Stimulated activated CD4-positive, alpha-beta T cell treated with anti-CD3 and anti-CD28 coated beads, TNF-alpha, amount 100 ng/mL, for 4 hours (primary cell): ENCODE results near the gene CLASRP.
"Not testable (repeated sequence)": the region's sequence is repeated elsewhere in the genome, so short reads cannot be mapped to it uniquely, and the experiment has no call there.

Experiments used
- DNase-seq, 3 experiments: peaks; one replicate each; pipeline ENCODE4 v3.0.0-alpha.2; 2020; ENCODE audit warnings: low read depth in 3 of 3

Gene CLASRP

DNA sequence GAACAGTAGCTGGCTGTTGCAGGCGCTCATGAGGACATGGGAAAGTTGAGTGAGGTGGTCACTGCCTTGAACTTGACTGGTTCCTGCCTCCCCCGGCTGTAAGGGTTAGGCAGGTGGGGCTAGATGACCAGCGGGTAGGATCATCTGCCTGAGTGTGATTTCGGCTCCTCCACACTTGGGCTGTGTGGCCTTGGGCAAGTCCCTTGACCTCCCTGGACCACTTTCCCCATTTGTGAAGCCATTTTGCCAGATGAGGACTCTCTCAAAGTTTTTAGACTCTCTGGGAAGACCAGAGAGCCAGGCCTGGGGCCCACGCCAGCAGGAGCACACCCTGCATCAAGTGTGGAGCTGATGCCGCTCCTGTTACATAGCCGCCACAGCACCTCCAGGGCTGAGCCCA lies 63.6 kb downstream of the CLASRP start:
- no peak for DNase-seq

DNA sequence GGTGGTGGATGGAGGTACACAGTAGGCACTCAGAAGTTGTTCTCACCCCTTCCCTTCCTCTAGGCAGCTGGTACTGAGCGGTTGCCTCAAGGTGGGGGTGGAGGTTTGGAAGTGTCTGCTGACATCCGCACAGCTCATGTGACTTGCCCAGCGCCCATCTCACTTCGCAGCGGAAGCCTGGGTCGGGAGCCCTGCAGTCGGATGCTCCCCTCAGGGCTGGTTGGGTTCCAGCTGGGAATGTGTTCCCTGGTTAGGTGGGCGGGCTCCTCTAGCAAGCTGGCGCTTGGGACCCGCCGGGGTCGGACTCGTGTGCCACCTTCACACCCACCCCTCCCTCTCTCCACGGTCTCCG lies 64.3 kb downstream of the CLASRP start:
- no peak for DNase-seq

DNA sequence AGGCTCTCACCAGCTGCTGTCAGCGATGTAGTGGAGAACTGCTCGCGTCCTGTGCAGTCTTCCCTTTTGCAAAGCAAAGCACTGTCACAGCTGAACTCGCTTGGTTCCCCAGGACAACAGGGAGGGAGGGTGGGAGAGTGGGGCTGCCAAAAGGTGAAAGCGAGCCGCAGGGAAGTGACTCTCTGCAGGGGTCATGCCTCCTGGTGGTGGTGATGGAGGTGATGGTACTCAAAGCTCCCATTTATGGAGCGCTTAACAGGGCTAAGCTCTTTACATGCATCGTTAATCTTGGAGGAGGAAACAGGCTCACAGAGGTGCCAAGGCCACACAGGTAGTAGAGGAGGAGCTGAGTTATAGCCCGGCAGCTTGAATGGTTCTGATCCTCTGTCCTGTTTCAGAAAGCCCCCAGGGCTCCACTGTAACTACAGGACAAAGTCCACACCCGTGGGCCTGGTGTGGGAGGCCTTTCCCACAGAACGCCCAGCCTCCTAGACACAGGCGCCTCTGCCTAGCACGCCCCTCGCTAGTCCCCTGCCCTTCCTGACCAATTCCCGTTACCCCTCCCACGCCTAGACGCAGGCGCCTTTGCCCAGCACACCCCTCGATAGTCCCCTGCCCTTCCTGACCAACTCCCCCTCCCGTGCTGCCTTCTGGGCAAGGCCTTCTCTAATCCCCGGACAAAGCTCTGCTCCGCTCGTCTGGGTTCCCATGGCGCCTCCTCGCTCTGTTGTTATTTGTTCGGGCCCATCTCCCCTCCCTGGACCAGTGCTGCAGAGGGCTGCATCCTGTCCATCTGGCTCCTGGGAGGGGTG lies 64.9 kb downstream of the CLASRP start:
- DNase-seq = no peak

DNA sequence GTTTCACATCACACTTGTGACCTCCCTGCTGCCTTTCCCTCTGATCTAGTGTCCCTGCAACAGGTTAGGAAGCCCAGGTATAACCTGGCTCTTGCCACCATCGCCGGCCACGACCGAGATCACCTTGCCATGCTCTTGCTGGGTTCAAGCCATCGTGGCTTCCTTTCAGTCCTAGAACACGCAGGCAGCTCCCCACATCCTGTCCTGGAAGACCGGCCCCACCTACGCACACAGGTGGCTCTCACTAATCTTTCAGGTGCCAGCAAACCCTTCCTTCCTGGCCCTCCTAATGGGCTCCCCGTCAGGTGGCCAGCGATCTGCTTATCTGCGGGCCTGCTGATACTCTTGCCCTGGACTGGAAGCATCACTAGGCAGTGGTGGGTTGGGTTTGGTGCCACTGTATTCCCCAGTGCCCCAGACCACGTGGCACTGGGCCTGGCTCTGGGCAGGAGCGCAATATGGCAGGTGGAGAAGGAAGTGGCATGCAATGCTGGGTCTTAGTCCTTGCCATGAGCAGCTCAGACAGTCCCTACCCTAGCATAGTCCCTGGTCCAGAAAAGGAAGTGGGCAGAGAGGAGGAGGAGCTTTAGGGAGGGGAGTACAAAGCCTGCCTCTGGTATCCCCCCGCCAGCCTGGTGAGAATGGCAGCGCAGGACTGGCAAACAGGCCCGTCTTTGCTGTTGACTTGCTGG lies 66.0 kb downstream of the CLASRP start:
- no peak for DNase-seq

DNA sequence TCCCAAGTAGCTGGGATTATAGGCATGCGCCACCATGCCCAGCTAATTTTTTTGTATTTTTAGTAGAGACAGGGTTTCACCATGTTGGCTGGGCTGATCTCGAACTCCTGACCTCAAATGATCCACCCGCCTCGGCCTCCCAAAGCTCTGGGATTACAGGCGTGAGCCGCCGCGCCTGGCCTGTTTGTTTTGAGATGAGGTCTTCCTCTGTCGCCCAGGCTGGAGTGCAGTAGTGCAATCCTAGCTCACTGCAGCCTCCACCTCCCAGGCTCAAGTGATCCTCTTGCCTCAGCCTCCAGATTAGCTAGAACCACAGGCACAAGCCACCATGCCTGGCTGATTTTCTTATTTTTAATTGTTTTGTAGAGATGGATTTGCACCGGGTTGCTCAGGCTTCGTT lies 67.5 kb downstream of the CLASRP start:
- DNase-seq = not testable (repeated sequence)

DNA sequence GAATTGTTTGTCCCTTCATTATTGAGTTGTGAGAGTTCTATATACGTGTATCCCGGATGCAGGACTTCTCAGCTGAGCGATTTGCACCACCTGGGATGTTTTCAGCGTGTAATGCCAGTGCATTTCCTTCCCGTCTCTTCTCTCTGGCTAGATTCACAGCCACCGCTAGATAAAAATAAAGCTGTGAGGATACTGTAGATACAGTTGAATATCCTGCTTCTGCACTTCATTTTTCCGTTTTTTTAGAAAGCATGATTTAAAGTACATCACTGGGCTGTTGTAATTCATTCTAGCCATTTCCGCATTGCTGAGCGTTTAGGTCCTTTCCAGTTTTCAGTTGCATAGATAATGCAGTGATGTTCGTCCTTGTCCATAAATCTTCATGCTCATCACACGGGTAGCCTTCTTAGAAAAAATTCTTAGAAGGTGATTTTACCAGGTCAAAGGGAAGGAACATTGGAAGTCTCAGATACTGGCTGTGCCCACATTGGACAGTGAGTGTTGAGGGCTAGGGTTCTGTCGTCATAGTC lies 68.8 kb downstream of the CLASRP start:
- no peak for DNase-seq

DNA sequence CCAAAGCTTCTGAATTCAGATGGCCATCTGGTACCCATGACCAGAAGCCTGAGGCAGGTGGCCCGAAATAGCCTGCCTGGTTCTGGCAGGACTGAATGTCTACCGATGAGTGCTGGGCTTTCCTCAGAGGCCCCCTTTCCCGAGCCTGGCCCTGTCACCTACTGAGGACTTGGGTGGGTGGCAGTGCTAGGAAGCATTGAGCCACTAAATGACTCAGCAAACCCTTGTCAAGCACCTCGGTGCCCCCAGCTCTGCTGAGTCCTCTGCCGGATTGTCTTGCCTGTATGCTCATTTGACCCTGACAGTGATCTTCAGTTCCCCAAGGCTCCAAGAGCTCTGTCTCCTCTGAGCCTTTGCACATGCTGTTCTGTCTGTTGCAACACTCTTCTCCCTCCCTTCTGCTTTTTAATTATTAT lies 72.0 kb downstream of the CLASRP start:
- no peak for DNase-seq

DNA sequence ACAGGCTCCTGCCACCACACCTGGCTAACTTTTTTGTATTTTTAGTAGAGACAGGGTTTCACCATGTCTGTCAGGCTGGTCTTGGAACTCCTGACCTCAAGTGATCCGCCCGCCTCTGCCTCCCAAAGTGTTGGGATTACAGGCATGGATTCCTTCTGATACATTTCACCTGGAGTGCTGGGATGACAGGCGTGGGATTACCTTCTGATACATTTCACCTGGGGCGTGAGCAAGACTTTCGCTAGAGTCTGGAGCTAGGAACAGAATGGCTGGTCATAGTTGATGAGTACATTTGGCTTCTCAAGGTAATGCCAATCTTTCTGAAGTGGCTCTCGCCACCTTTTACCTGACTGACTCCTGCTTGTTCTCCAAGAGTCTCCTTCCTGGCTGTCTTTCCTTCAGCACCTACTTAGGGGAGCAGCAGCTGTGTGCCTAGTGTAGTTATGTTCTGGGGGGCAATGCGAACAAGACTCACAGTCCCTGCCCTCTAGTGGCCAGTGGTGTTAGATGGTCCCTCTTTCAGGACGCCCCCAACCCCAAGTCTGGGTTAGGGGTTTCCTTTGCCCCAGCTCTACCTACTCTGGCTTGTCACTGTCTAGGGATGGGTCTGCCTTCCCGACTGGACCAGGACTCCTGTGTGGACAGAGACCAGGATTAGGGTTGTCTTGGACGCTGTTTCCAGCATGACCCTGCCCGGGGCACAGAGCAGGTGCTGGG lies 73.4 kb downstream of the CLASRP start:
- DNase-seq = no peak

DNA sequence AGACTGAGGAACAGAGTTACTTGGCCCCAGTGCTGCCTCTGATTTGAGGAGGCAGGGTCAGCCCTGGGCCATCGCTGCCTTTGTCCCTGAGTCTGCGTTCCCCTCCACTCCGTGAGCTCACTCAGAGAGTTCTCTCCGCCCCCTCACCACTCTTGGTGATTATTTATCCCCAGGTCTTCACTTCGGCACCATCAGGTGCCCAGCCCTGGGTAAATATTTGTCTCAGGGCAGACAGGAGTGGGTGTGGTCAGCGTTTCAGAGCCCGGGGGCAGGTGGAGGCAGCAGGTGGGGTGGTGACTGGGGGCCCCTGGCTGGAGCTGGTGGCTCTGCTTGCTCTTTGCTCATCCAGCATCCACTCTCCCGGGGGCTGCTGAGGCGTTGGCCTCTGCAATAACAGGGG lies 74.8 kb downstream of the CLASRP start:
- DNase-seq = no peak

DNA sequence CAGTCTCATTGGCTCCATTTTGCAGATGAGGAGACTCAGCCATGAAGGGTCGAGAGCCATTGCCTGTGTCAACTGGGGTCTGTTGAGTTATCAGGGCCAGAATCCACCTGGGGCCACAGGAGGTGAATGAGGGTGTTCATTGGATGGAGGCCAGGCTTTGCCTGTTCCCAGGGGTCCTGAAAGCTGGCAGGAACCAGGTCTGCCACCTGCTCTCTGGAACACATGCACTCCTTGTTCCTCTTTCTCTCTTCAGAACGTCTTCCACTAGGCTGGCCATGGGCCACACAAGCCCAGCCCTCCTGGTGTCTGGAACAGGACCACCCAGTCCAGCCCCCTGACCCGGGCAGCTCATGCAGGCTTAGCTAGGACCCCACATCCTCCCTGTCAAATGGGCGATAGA lies 75.3 kb downstream of the CLASRP start:
- no peak for DNase-seq

DNA sequence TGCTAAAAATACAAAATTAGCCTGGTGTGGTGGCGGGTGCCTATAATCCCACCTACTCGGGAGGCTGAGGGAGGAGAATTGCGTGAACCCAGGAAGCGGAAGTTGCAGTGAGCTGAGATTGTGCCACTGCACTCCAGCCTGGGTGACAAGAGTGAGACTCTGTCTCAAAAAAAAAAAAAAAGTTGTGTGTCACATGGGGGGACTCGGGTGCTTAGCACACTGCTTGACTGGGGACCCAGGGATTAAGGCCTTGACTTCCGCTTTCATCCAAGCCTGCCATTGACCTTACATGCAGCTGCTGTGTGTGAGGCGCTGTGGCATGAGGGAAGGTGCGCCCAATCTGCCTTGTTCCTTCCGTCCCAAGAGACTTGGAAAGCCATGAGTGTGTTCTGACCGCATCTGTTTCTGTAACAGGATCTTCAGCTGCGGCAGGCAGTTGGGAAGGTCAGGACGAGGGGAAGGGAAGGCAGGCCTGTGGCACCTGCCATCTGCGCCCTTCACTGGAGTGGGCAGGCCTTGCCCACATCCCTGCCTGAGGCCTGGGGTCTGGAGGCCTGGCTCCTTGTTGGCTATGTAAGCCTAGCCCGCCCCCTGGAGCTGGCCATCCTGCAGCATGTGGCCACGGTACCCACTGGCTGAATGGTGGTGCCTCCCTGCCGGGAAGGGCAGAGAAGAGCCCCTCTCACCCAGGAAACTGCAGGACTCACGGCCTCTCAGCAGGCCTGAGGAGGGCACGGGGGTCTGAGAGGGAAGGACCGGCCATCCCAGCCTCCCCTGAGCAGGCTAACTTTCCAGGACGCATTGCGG lies 77.2 kb downstream of the CLASRP start:
- DNase-seq = no peak

DNA sequence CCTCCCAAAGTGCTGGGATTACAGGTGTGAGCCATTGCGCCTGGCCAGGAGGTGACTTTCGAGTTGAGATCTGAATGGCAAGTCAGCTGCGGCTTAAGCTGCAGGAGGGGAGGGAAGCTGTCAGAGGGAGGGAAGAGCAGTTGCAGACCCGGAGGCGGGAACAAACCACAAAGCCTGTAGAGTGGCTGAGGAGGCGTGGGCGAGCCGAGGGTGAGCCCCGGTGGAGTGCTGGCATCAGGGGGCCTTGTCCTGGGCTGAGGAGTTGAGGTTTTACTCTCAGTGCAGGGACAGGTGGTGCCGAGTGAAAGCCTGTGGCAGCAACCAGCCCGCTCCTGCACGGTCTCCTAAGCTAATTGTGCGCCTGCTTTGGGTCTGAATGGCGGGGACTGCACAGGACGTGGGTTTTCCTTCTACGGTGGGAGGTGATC lies 78.3 kb downstream of the CLASRP start:
- peak; percentile 28 to 39 (median 38) for DNase-seq

DNA sequence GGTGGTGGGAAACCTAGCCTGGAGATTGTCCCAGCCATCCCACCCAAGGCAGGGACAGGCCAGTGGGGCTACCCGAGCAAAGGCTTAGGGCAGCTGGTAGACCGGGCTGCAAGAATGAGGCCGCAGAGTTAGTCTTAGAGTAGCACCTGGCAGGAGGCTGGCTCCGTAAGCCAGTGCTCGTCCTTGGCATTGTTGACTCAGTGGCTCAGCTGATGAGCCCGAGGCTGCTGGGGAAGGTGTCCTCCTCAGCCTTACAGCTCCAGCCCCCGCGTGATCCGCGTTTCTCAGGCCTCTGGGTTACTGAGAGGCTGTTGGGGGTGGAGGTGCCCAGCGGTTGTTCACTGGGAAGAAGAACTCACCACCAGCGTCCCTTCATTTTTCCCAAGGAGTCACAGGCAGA lies 78.8 kb downstream of the CLASRP start:
- DNase-seq = no peak

DNA sequence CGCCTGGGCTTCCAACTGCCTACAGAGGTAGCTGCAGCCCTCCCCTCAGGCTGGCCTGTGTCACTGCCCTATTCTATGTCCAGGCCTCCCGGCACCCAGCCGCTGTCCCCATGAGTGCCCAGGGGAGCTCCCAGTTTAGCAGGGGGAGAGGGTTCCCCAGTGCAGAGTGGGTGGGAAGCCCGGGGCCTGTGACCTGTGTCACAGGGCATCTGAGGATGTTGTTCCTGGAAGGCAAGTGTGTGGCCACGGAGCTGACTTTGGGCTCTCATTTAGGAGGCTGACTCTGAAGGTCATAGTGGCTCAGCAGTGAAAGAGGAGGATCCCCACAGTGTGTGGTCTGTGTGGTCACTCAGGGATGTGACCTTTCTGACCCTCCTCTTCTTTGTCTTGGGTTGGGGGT lies 79.3 kb downstream of the CLASRP start:
- DNase-seq = no peak

DNA sequence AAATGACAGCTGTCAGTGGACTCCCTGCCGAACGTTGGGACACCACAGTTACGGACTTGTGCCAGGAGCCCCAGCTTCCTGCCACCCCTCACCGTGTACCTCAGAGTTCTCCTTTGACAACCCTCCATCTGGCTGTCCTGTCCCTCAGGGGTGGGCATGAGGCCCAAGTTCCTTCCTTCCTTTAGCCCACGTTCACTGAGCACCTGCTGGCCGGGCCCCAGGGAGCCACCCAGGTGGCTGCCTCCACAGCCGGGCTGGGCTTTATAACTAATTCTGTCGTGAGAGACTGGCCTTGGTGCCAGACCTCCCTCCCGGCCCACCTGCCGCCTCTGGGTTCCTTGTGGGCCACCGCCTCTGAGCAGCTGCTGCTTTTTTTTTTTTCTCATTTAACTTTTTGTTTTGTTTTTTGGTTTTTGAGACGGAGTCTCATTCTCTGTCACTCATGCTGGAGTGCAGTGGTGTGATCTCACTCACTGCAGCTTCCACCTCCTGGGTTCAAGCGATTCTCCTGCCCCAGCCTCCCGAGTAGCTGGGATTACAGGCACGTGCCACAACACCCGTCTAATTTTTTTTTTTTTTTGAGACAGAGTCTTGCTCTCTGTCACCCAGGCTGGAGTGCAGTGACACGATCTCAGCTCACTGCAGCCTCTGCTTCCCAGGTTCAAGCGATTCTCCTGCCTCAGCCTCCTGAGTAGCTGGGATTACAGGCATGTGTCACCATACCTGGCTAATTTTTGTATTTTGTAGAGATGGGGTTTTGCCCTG lies 79.9 kb downstream of the CLASRP start:
- not testable (repeated sequence) for DNase-seq

DNA sequence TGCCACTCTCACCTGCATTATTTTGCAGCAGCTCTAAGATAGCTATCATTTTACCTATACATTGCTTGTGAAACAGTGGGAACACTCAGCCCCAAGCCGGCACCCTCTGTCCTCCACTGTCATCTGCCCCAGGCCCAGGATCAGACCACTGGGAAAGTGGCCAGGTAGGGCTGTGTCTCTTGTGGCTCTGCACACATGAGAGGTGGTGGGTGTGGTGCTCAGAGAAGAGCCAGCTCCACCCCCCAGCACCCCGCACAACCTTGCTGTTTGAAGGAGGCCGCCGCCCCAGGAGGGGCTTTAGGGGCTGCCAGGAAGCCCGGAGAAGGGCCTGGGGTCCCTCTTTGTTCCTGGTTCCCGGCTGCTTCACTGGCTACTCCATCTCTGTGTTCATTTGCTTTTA lies 80.7 kb downstream of the CLASRP start:
- DNase-seq = no peak
